Measurements from ENCODE around the gene IQGAP2. TPM values are rescaled to one million over a fixed set of nuclear protein-coding genes. Genes with fewer than 3 reads are reported as not detected.

The IQGAP2 gene
- total RNA-seq, 1 experiment from 2014 or later: not detected

GRCh38 chr5:76689321-76690036, 286.4 kb downstream of the IQGAP2 start:
- no peaks in the 10 kb centered on the region for H3K79me2 ChIP-seq (ENCODE audit: low read depth)
- no peaks in the 10 kb centered on the region for H3K36me3 ChIP-seq (ENCODE audit: low read depth)
- H3K27ac ChIP-seq: peak overlapping the region; percentile 25; the same call in 1 of the 2 replicates
- intact Hi-C loops (cut with micrococcal nuclease; ENCODE audit: unreplicated experiment): no loop called here
- H3K9me3 ChIP-seq (ENCODE audit: insufficient read depth, low read depth): no peaks in the 10 kb centered on the region
- DNase-seq: peak in 1 of 2 experiments; percentile 89
- CTCF ChIA-PET: interaction anchor here (0.5 kb wide), 1 partner anchor 26 kb away, joined by 9 read pairs; no protein-coding TSS in a partner anchor
- BruUV-seq (replicated peaks): no TSS peak
- no peaks in the 10 kb centered on the region for H3K9me2 ChIP-seq (ENCODE audit: insufficient read depth)
- no peak for TF ChIP-seq EZH2 (IDR thresholded peaks at IDR 0.05; ENCODE audit: low read depth)
- TF ChIP-seq CTCF (conservative IDR thresholded peaks at IDR 0.05): no peak
- no peak overlapping the region for H2AFZ ChIP-seq
- no peaks in the 10 kb centered on the region for H3K27me3 ChIP-seq (ENCODE audit: insufficient read depth, low read depth)
- H3F3A ChIP-seq (ENCODE audit: insufficient read depth, low read depth): 0 out of 2 replicates have a peak, but pooled peaks cover 3% of the 10 kb centered on the region
- H3K4me1 ChIP-seq (replicated peaks; ENCODE audit: insufficient read depth): peaks cover 33% of the 10 kb centered on the region
- POLR2A ChIA-PET (ENCODE audit: unreplicated experiment): interaction anchor here (0.7 kb wide), 3 partner anchors 15 to 85 kb away, joined by 3 to 5 read pairs (median 4); no protein-coding TSS in a partner anchor
- H3K4me3 ChIP-seq: no peak overlapping the region
- H3K4me2 ChIP-seq: peak overlapping the region; percentile 2; the same call in 1 of the 2 replicates
- no peaks in the 10 kb centered on the region for H4K20me1 ChIP-seq (ENCODE audit: insufficient read depth)

- no peaks in the 10 kb centered on the region for H3K36me3 ChIP-seq (ENCODE audit: low read depth)
- no peaks in the 10 kb centered on the region for H4K20me1 ChIP-seq (ENCODE audit: insufficient read depth)
- ChIA-PET POLR2A (ENCODE audit: unreplicated experiment) (interaction anchor here (0.7 kb wide), 1 partner anchor 86 kb away, joined by 4 read pairs; no protein-coding TSS in a partner anchor), CTCF (interaction anchor here (0.5 kb wide), 1 partner anchor 25 kb away, joined by 9 read pairs; no protein-coding TSS in a partner anchor)
- no peak overlapping the region for H2AFZ ChIP-seq
- TF ChIP-seq EZH2 (IDR thresholded peaks at IDR 0.05; ENCODE audit: low read depth): no peak
- TF ChIP-seq CTCF (conservative IDR thresholded peaks at IDR 0.05): no peak
- no peaks in the 10 kb centered on the region for H3K27me3 ChIP-seq (ENCODE audit: insufficient read depth, low read depth)
- no TSS peak for BruUV-seq (replicated peaks)
- H3K9me2 ChIP-seq (ENCODE audit: insufficient read depth): no peaks in the 10 kb centered on the region
- H3K4me2 ChIP-seq: no peak overlapping the region
- no peak overlapping the region for H3K4me3 ChIP-seq
- peaks cover 33% of the 10 kb centered on the region for H3K4me1 ChIP-seq (replicated peaks; ENCODE audit: insufficient read depth)
- H3F3A ChIP-seq (ENCODE audit: insufficient read depth, low read depth): 0 out of 2 replicates have a peak, but pooled peaks cover 3% of the 10 kb centered on the region
- H3K27ac ChIP-seq: no peak overlapping the region
- no peaks in the 10 kb centered on the region for H3K79me2 ChIP-seq (ENCODE audit: low read depth)
- intact Hi-C loops (cut with micrococcal nuclease; ENCODE audit: unreplicated experiment): no loop called here
- no peak for DNase-seq
- no peaks in the 10 kb centered on the region for H3K9me3 ChIP-seq (ENCODE audit: insufficient read depth, low read depth)
These were observed 287.1 kb downstream of the IQGAP2 start for GRCh38 chr5:76690037-76690679.

GRCh38 chr5:76690704-76691466, 287.8 kb downstream of the IQGAP2 start:
- BruUV-seq (replicated peaks): no TSS peak
- H3K9me3 ChIP-seq (ENCODE audit: insufficient read depth, low read depth): no peaks in the 10 kb centered on the region

More at GRCh38 chr5:76690704-76691466, 287.8 kb downstream of the IQGAP2 start:
- peak in 1 of 2 experiments; percentile 68 for DNase-seq
- no peaks in the 10 kb centered on the region for H3K9me2 ChIP-seq (ENCODE audit: insufficient read depth)
- intact Hi-C loops (cut with micrococcal nuclease; ENCODE audit: unreplicated experiment): no loop called here
- 0 out of 2 replicates have a peak, but pooled peaks cover 3% of the 10 kb centered on the region for H3F3A ChIP-seq (ENCODE audit: insufficient read depth, low read depth)
- TF ChIP-seq EZH2 (IDR thresholded peaks at IDR 0.05; ENCODE audit: low read depth): no peak
- no peak for TF ChIP-seq CTCF (conservative IDR thresholded peaks at IDR 0.05)
- CTCF ChIA-PET: no interaction called here
- H3K36me3 ChIP-seq (ENCODE audit: low read depth): no peaks in the 10 kb centered on the region
- POLR2A ChIA-PET (ENCODE audit: unreplicated experiment): no interaction called here
- no peak overlapping the region for H3K4me3 ChIP-seq
- H3K4me1 ChIP-seq (replicated peaks; ENCODE audit: insufficient read depth): peaks cover 33% of the 10 kb centered on the region
- H3K27me3 ChIP-seq (ENCODE audit: insufficient read depth, low read depth): no peaks in the 10 kb centered on the region
- 0 out of 2 replicates have a peak overlapping the region, but pooled peaks have one; percentile 3 for H2AFZ ChIP-seq
- no peaks in the 10 kb centered on the region for H3K79me2 ChIP-seq (ENCODE audit: low read depth)
- H3K4me2 ChIP-seq: no peak overlapping the region
- no peaks in the 10 kb centered on the region for H4K20me1 ChIP-seq (ENCODE audit: insufficient read depth)
- H3K27ac ChIP-seq: no peak overlapping the region
